DND-41 (cell line): ENCODE measurements around the gene WAC.

Experiments
- ATAC-seq: fragments of 200-7000 bp; cut with Tn5 transposase; 3 replicates; pipeline ENCODE4 v1.9.1; 2021; ENCODE audit warnings: low read depth; ENCODE audit not compliant: insufficient read depth
- DNase-seq: peaks from one replicate; pipeline ENCODE4 v3.0.0-alpha.2; 2020
- H2AFZ ChIP-seq: 2 replicates; pipeline ENCODE4 v1.6.0; 2012; ENCODE audit warnings: low read depth, low read length
- H3K27ac ChIP-seq: 2 replicates; pipeline ENCODE4 v1.5.1; 2012; ENCODE audit warnings: low read length, inconsistent platforms
- H3K27me3 ChIP-seq: fragments of 200-600 bp; sonication (generic); 2 replicates; pipeline ENCODE4 v1.6.0; 2012; ENCODE audit warnings: low read length, mild to moderate bottlenecking, inconsistent platforms; ENCODE audit not compliant: insufficient read depth, poor library complexity
- H3K36me3 ChIP-seq: 2 replicates; pipeline ENCODE4 v1.5.1; 2012; ENCODE audit warnings: low read length, inconsistent platforms; ENCODE audit not compliant: insufficient read depth
- H3K4me1 ChIP-seq: 2 replicates; pipeline ENCODE4 v1.5.1; 2012; ENCODE audit warnings: mild to moderate bottlenecking, low read length; ENCODE audit not compliant: insufficient read depth
- H3K4me2 ChIP-seq: 2 replicates; pipeline ENCODE4 v1.6.0; 2012; ENCODE audit warnings: mild to moderate bottlenecking, moderate library complexity, low read length, inconsistent platforms; ENCODE audit not compliant: insufficient read depth
- H3K4me3 ChIP-seq, 2 experiments: fragments of 200-600 bp in 1 of 2; shearing (Covaris generic) in 1 of 2; 2 replicates each; pipeline ENCODE4 v1.5.1; 2012 to 2016; ENCODE audit warnings: inconsistent platforms in 2 of 2, low read length in 2 of 2, mild to moderate bottlenecking in 2 of 2, low read depth in 1 of 2, moderate library complexity in 1 of 2
- H3K79me2 ChIP-seq: 2 replicates; pipeline ENCODE4 v1.6.0; 2012; ENCODE audit warnings: low read length, inconsistent platforms; ENCODE audit not compliant: insufficient read depth
- H3K9ac ChIP-seq: 2 replicates; pipeline ENCODE4 v1.6.0; 2012; ENCODE audit warnings: low read depth, mild to moderate bottlenecking, inconsistent platforms, low read length, moderate library complexity
- H3K9me3 ChIP-seq: 2 replicates; pipeline ENCODE4 v1.5.1; 2012; ENCODE audit warnings: low read length, moderate library complexity, mild to moderate bottlenecking, inconsistent platforms; ENCODE audit not compliant: insufficient read depth, severe bottlenecking
- H4K20me1 ChIP-seq: 2 replicates; pipeline ENCODE4 v1.6.0; 2012; ENCODE audit warnings: low read length; ENCODE audit not compliant: insufficient read depth
- EZH2 ChIP-seq: IDR thresholded peaks from 3 replicates; pipeline ENCODE4 v1.6.1; 2012; ENCODE audit warnings: borderline replicate concordance, low read depth, mild to moderate bottlenecking, moderate library complexity, low read length, inconsistent platforms; ENCODE audit not compliant: severe bottlenecking
- TF ChIP-seq, protein P1 (sequence below): IDR thresholded peaks from 2 replicates; pipeline ENCODE4 v1.5.1; 2012; ENCODE audit warnings: borderline replicate concordance, low read length, moderate library complexity, mild to moderate bottlenecking; ENCODE audit not compliant: poor library complexity, severe bottlenecking; ENCODE audit errors: extremely low read depth

WAC gene

DNA sequence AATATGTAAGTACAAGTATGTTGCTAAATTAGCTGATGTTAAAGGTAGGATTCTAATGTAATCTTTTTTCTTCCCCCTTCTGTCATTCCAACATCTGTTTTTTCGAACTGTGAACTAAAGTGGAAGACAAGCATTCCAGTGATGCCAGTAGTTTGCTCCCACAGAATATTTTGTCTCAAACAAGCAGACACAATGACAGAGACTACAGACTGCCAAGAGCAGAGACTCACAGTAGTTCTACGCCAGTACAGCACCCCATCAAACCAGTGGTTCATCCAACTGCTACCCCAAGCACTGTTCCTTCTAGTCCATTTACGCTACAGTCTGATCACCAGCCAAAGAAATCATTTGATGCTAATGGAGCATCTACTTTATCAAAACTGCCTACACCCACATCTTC is 62.7 kb downstream of the WAC start:
- Histone ChIP-seq H4K20me1 (peaks cover 73% of the 10 kb centered on the region), H3K27me3 (no peaks in the 10 kb centered on the region), H3K4me1 (no peaks in the 10 kb centered on the region), H3K79me2 (peaks cover 99% of the 10 kb centered on the region), H2AFZ (no peak overlapping the region), H3K27ac (no peak overlapping the region), H3K9ac (no peak overlapping the region), H3K4me3 (no peak overlapping the region), H3K36me3 (peaks cover 95% of the 10 kb centered on the region), H3K9me3 (no peaks in the 10 kb centered on the region), H3K4me2 (no peak overlapping the region)
- no peak for ATAC-seq
- no peak for DNase-seq
- TF ChIP-seq EZH2, result no peak
- TF ChIP-seq, protein P1, sequence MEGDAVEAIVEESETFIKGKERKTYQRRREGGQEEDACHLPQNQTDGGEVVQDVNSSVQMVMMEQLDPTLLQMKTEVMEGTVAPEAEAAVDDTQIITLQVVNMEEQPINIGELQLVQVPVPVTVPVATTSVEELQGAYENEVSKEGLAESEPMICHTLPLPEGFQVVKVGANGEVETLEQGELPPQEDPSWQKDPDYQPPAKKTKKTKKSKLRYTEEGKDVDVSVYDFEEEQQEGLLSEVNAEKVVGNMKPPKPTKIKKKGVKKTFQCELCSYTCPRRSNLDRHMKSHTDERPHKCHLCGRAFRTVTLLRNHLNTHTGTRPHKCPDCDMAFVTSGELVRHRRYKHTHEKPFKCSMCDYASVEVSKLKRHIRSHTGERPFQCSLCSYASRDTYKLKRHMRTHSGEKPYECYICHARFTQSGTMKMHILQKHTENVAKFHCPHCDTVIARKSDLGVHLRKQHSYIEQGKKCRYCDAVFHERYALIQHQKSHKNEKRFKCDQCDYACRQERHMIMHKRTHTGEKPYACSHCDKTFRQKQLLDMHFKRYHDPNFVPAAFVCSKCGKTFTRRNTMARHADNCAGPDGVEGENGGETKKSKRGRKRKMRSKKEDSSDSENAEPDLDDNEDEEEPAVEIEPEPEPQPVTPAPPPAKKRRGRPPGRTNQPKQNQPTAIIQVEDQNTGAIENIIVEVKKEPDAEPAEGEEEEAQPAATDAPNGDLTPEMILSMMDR, result no peak

DNA sequence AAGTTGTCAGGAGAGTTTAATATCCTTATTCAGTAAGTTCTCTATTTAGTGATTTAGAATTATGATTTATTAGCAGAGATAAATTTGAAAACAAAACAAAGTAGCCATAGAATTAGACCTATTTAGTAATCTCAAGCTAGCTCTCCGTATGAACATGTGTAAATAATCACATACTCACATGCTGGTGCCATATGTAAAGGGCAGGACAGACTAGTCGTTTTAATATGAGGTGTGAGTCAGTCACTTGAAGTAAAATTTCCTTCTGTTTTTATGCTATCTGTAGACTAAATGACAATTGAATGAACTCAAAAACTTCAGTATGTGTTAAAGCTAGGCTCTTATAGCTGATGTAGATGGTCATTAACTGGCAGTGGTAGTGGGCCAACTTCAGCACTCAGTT is 67.1 kb downstream of the WAC start:
- DNase-seq, result no peak
- no peak overlapping the region for H2AFZ ChIP-seq
- TF ChIP-seq, protein P1, result no peak
- no peak for TF ChIP-seq EZH2
- H3K27ac ChIP-seq, result no peak overlapping the region
- H3K27me3 ChIP-seq, result no peaks in the 10 kb centered on the region
- H3K4me2 ChIP-seq, result no peak overlapping the region
- H3K4me3 ChIP-seq, result no peak overlapping the region
- H3K4me1 ChIP-seq, result no peaks in the 10 kb centered on the region
- H3K9ac ChIP-seq, result no peak overlapping the region
- peaks cover 92% of the 10 kb centered on the region for H3K36me3 ChIP-seq
- no peaks in the 10 kb centered on the region for H3K9me3 ChIP-seq
- ATAC-seq, result no peak
- H4K20me1 ChIP-seq, result peaks cover 83% of the 10 kb centered on the region
- peaks cover 98% of the 10 kb centered on the region for H3K79me2 ChIP-seq

DNA sequence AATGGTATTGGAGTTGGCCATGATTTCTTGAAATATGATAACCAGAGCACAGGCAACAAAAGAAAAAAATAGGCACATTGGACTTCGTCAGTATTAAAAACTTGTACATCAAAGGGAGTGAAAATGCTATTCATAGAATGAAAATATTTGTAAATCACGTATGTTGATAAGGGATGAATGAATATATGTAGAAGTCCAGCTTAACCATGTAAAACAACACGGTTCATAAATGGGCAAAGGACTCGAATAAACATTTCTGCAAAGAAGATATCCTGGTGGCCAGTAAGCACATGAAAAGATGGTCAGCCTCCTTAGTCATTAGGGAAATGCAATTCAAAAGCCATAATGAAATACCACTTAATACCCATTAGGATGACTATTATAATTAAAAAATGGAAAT is 68.1 kb downstream of the WAC start:
- no peak for ATAC-seq
- DNase-seq, result no peak
- H3K4me1 ChIP-seq, result no peaks in the 10 kb centered on the region
- H3K9me3 ChIP-seq, result no peaks in the 10 kb centered on the region
- no peak overlapping the region for H3K27ac ChIP-seq
- no peaks in the 10 kb centered on the region for H3K27me3 ChIP-seq
- TF ChIP-seq EZH2, result no peak
- TF ChIP-seq, protein P1, result no peak
- peaks cover 98% of the 10 kb centered on the region for H3K79me2 ChIP-seq
- H3K9ac ChIP-seq, result no peak overlapping the region
- H3K4me2 ChIP-seq, result no peak overlapping the region
- peaks cover 84% of the 10 kb centered on the region for H4K20me1 ChIP-seq
- H3K4me3 ChIP-seq, result no peak overlapping the region
- peaks cover 86% of the 10 kb centered on the region for H3K36me3 ChIP-seq
- no peak overlapping the region for H2AFZ ChIP-seq
